Right lobe of liver (tissue), 6 donors: ENCODE data around the gene SRRM4. TPM values are rescaled to one million over a fixed set of nuclear protein-coding genes. Genes with fewer than 3 reads are reported as not detected.

ENCODE experiments used
- ATAC-seq, 4 donors: fragments of 200-7000 bp; cut with Tn5 transposase; one replicate each; pipeline ENCODE4 v1.9.1; 2020; ENCODE audit warnings: mild to moderate bottlenecking in 4 of 4, moderate library complexity in 4 of 4
- DNase-seq, 3 donors: peaks; one replicate each; pipeline ENCODE4 v3.0.0-alpha.2; 2020
- H3K27ac ChIP-seq, 3 donors: fragments of 200-600 bp; one replicate each; pipeline ENCODE4 v1.8.0; 2022
- H3K27me3 ChIP-seq, 2 donors: fragments of 200-600 bp; one replicate each; pipeline ENCODE4 v1.8.0; 2022
- H3K36me3 ChIP-seq, 4 donors: fragments of 200-600 bp; sonication (generic) in 1 of 4; one replicate each; pipeline versions ENCODE4 v1.5.1 to v1.8.0; 2017 to 2022; ENCODE audit warnings: control low read depth in 1 of 4
- H3K4me1 ChIP-seq, 4 donors: fragments of 200-600 bp; sonication (generic) in 1 of 4; one replicate each; pipeline versions ENCODE4 v1.5.1 to v1.8.0; 2017 to 2022; ENCODE audit warnings: control low read depth in 1 of 4
- H3K4me3 ChIP-seq, 3 donors: fragments of 200-600 bp; one replicate each; pipeline ENCODE4 v1.8.0; 2022
- H3K9me3 ChIP-seq, 4 donors: fragments of 200-600 bp; sonication (generic) in 1 of 4; one replicate each; pipeline versions ENCODE4 v1.5.1 to v1.8.0; 2017 to 2022; ENCODE audit warnings: control low read depth in 1 of 4
- POLR2A ChIP-seq: fragments of 450-650 bp; IDR thresholded peaks from one replicate; pipeline ENCODE4 v1.6.1; 2017; ENCODE audit warnings: antibody characterized with exemption, mild to moderate bottlenecking
- WGBS: methylation state at CpG from one replicate; pipeline ENCODE4 v1.1.6; 2018; ENCODE audit warnings: low coverage, low lambda C conversion rate; ENCODE audit not compliant: insufficient coverage; ENCODE audit errors: missing lambda C conversion rate; 5-methylcytosine and 5-hydroxymethylcytosine counted together
- intact Hi-C, 2 donors: fragments of 100-400 bp; cut with DNase I; formaldehyde crosslinking; loops; one replicate each; pipeline versions ENCODE4 v1.11.2 to v1.14.1; 2022
- total RNA-seq, 6 experiments: library from RNA; depleted of rRNA in 2 of 6; stranded (reverse); fragments of >200 nt in 2 of 6; fragmentation: NEBNext Ultra II Directional in 3 of 6; extraction: Animal tissue kit (Norgen Biotek cat#: 25700) in 3 of 6; gene quantifications; one replicate each; pipeline versions ENCODE4 v1.1.0 to v1.2.4, GENCODE V29; 2016 to 2023
- TF ChIP-seq, protein P1 (sequence below), 4 donors: fragments of 200-600 bp in 3 of 4; fragments of 450-650 bp in 1 of 4; IDR thresholded peaks; one replicate each; pipeline versions ENCODE4 v1.5.1 to v1.8.0; 2016 to 2022; ENCODE audit warnings: antibody characterized with exemption in 4 of 4, mild to moderate bottlenecking in 2 of 4
- donor health status: DM: no; HTN: yes; CAD: no.
- donor health status: DM: no; HTN: no; CAD: no.
- donor health status: DM: no; HTN: no; CAD: no.
- donor health status: DM: no; HTN: yes; CAD: no.
- donor health status: DM: no; HTN: yes; CAD: no.

The SRRM4 gene
- total RNA-seq, 6 experiments from 2014 or later, result not detected

DNA sequence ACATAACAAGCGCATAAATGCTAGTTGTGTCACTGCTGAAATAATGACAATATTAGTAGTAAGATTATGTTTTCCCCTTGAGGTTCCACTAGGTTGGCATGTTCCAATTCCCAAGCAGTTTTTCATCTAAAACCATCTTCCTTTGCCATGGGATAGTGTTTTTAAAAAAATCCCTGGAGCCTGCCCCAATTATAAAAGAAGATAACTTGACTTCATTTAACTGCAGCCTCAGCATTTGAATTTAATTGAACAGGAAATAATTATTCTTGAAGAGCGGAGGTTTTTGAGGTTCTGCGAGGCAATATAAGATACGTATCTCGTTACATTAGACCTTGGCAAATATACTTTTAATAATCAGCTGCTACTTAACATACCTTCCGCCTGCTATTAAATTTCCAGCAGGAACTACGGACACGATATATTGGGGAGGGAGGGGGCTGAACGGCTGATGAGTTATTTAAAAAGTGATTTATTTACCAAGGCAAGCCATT lies 132.2 kb downstream of the SRRM4 start:
- no peak overlapping the region for H3K27ac ChIP-seq
- no peak for ATAC-seq
- intact Hi-C loops, result loop anchor here (5.0 to 10.0 kb wide), 2 partner anchors 299 to 311 kb away; no protein-coding TSS in a partner anchor

DNA sequence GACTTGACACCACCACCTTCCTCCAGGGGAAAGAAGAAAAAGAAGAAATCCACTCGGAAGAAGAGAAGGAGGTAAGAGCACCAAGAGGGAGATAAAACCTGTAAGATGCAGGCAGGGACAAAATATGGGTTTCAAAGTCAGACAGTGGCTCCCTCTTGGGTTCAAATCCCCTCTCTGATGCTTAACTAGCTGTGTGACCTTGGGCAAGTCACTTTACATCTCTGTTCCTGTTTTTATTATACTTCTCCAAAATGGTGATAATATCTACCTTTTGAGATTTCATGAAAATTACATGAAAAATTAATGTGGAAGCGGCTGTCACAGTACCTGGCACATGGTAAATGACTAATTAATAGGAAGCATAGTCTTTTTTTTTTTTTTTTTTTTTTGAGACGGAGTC lies 133.0 kb downstream of the SRRM4 start:
- 34% methylated on average over 3 of the region's 3 CpGs for WGBS
- no peaks in the 10 kb centered on the region for H3K27me3 ChIP-seq
- DNase-seq (no peak), ATAC-seq (no peak)
- H3K27ac ChIP-seq, result no peak overlapping the region
- H3K36me3 ChIP-seq, result no peaks in the 10 kb centered on the region
- no peaks in the 10 kb centered on the region for H3K4me1 ChIP-seq
- intact Hi-C loops, result loop anchor here (5.0 to 10.0 kb wide), 2 partner anchors 298 to 311 kb away; no protein-coding TSS in a partner anchor
- H3K4me3 ChIP-seq, result no peak overlapping the region
- TF ChIP-seq, protein P1, sequence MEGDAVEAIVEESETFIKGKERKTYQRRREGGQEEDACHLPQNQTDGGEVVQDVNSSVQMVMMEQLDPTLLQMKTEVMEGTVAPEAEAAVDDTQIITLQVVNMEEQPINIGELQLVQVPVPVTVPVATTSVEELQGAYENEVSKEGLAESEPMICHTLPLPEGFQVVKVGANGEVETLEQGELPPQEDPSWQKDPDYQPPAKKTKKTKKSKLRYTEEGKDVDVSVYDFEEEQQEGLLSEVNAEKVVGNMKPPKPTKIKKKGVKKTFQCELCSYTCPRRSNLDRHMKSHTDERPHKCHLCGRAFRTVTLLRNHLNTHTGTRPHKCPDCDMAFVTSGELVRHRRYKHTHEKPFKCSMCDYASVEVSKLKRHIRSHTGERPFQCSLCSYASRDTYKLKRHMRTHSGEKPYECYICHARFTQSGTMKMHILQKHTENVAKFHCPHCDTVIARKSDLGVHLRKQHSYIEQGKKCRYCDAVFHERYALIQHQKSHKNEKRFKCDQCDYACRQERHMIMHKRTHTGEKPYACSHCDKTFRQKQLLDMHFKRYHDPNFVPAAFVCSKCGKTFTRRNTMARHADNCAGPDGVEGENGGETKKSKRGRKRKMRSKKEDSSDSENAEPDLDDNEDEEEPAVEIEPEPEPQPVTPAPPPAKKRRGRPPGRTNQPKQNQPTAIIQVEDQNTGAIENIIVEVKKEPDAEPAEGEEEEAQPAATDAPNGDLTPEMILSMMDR (IDR thresholded peaks at IDR 0.05), result no peak
- TF ChIP-seq POLR2A, result no peak
- no peaks in the 10 kb centered on the region for H3K9me3 ChIP-seq

More for the DNA sequence above, 132.2 kb downstream of the SRRM4 start:
- TF ChIP-seq, protein P1 (IDR thresholded peaks at IDR 0.05), result no peak
- no peak for TF ChIP-seq POLR2A
- Histone ChIP-seq H3K36me3 (no peaks in the 10 kb centered on the region), H3K4me1 (no peaks in the 10 kb centered on the region), H3K27me3 (no peaks in the 10 kb centered on the region), H3K4me3 (no peak overlapping the region), H3K9me3 (no peaks in the 10 kb centered on the region)
- DNase-seq, result no peak
- 72% methylated on average over 9 of the region's 9 CpGs for WGBS

DNA sequence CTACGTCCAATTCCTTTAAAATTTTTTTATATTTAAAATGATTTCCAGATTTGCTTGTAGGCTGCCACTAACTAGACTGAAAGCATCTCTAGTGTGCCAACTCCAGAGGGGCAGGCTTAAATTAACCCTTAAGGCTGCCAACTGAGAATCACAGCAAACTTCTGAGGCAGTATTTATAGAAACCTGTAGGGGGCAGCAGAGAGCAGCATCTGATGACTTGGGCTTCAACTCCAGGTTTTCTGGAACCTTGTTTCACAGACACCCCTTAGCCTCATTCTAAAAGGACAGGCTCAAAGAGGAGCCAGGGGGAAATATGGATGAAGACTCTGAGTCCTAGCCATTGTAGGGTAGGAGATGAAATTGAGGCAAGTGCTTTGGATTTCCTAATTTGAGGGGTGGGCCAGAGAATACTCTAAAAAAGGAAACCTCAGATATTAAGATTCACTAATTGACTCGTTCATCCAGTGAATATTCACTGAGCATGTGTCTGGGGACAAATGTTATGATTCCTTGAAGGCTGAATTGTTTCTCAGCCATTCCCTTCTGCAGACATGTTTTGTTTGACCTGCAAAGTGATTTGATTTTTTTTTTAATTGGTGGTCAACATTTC lies 134.1 kb downstream of the SRRM4 start:
- Histone ChIP-seq H3K27me3 (no peaks in the 10 kb centered on the region), H3K27ac (no peak overlapping the region), H3K4me1 (no peaks in the 10 kb centered on the region), H3K9me3 (no peaks in the 10 kb centered on the region), H3K36me3 (no peaks in the 10 kb centered on the region), H3K4me3 (no peak overlapping the region)
- ATAC-seq, result peak; percentile 43 to 69 (median 46)
- intact Hi-C loops, result loop anchor here in 1 of 2 donors (10.0 kb wide), 1 partner anchor 309 kb away; no protein-coding TSS in a partner anchor
- TF ChIP-seq, protein P1 (IDR thresholded peaks at IDR 0.05), result peak; percentile 71 to 91 (median 90)
- TF ChIP-seq POLR2A, result no peak
- WGBS, result 12% methylated on average over 2 of the region's 2 CpGs
- no peak for DNase-seq

DNA sequence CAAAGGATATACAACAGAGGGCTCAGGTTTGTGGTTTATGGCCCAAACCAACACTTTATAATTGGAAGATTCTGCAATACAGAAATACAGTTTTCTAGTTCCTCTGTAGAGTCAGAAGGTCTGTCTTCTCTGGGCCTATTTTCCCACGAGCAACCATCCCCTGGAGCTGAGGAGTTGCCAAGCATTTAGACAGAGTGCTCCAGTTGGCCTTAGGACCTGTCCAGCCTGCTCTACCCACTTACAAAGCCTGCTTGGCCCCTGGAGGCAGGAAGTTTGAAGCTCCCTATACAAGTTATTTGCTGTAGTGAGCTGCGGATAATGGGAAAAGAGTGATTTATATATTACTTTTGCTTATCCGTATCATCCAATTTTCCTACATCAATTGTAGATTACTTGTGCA lies 136.6 kb downstream of the SRRM4 start:
- Histone ChIP-seq H3K36me3 (no peaks in the 10 kb centered on the region), H3K27ac (no peak overlapping the region), H3K4me3 (no peak overlapping the region), H3K27me3 (no peaks in the 10 kb centered on the region), H3K9me3 (no peaks in the 10 kb centered on the region), H3K4me1 (no peaks in the 10 kb centered on the region)
- no peak for DNase-seq
- no peak for ATAC-seq
- TF ChIP-seq, protein P1 (IDR thresholded peaks at IDR 0.05), result no peak
- no peak for TF ChIP-seq POLR2A
- intact Hi-C loops, result loop anchor here in 1 of 2 donors (10.0 kb wide), 1 partner anchor 307 kb away; no protein-coding TSS in a partner anchor
- WGBS, result 63% methylated on average over 3 of the region's 3 CpGs
